ENCODE results near the gene ZNF26.

GRCh38 chr12:132941336-132941954 lies 44.7 kb upstream of the ZNF26 start:
- TF ChIP-seq CTCF (IDR thresholded peaks at IDR 0.05; ENCODE audit: poor library complexity, severe bottlenecking): no peak
- no peak for TF ChIP-seq POLR2AphosphoS5 (IDR thresholded peaks at IDR 0.05)
- no peak for TF ChIP-seq RAD21 (conservative IDR thresholded peaks at IDR 0.05)
- no peak for TF ChIP-seq REST (IDR thresholded peaks at IDR 0.05; ENCODE audit: borderline replicate concordance)
- no peak for TF ChIP-seq TAF1 (IDR thresholded peaks at IDR 0.05; ENCODE audit: low read depth)
- no peak for TF ChIP-seq EZH2 (IDR thresholded peaks at IDR 0.05; ENCODE audit: borderline replicate concordance, insufficient read depth, low read length, poor library complexity, severe bottlenecking)
- TF ChIP-seq MXI1 (conservative IDR thresholded peaks at IDR 0.05; ENCODE audit: poor library complexity, severe bottlenecking): no peak
